ENCODE results near the gene HNF4A. TPM values are rescaled to one million over a fixed set of nuclear protein-coding genes. Genes with fewer than 3 reads are reported as not detected.

The HNF4A gene
- total and polyA plus RNA-seq, 2 of the 13 experiments (the other 11 are each of a cell fraction or from before 2014, with no cell fraction given) = 80.9 to 169 TPM

- TF ChIP-seq MEIS2 (CRISPR knock-in tag; IDR thresholded peaks at IDR 0.05) (no peak), ZFP91 (CRISPR knock-in tag; IDR thresholded peaks at IDR 0.05; ENCODE audit: borderline replicate concordance) (no peak), DR1 (CRISPR knock-in tag; IDR thresholded peaks at IDR 0.05) (no peak), ARID5B (CRISPR knock-in tag; IDR thresholded peaks at IDR 0.05) (peak; percentile 21; the same call in 1 of the 2 replicates), CEBPG (CRISPR knock-in tag; IDR thresholded peaks at IDR 0.05) (0 out of 2 replicates have a peak, but pooled peaks have one; percentile 4), ZNF451 (CRISPR knock-in tag; IDR thresholded peaks at IDR 0.05) (0 out of 2 replicates have a peak, but pooled peaks have one; percentile 29), HOXD1 (CRISPR knock-in tag; IDR thresholded peaks at IDR 0.05) (no peak), ZBTB25 (CRISPR knock-in tag; IDR thresholded peaks at IDR 0.05) (no peak), ZNF530 (CRISPR knock-in tag; IDR thresholded peaks at IDR 0.05; ENCODE audit: low read depth) (no peak), ZNF12 (CRISPR knock-in tag; IDR thresholded peaks at IDR 0.05) (no peak), BORCS8-MEF2B (CRISPR knock-in tag; IDR thresholded peaks at IDR 0.05) (no peak), ZNF564 (CRISPR knock-in tag; IDR thresholded peaks at IDR 0.05) (peak; percentile 71; the same call in 1 of the 2 replicates), YEATS2 (CRISPR knock-in tag; IDR thresholded peaks at IDR 0.05; ENCODE audit: borderline replicate concordance) (no peak), IKZF4 (CRISPR knock-in tag; IDR thresholded peaks at IDR 0.05; ENCODE audit: borderline replicate concordance, low read depth, not compliant biosample characterization) (no peak), PTBP1 (IDR thresholded peaks at IDR 0.05; ENCODE audit: low read depth, low read length, poor library complexity, severe bottlenecking) (peak; percentile 34), SMARCE1 (IDR thresholded peaks at IDR 0.05; ENCODE audit: borderline replicate concordance) (no peak), SP1 (IDR thresholded peaks at IDR 0.05) (no peak), SP1 (CRISPR knock-in tag; IDR thresholded peaks at IDR 0.05) (no peak), TGIF2 (CRISPR knock-in tag; IDR thresholded peaks at IDR 0.05) (no peak), HDAC2 (CRISPR knock-in tag; IDR thresholded peaks at IDR 0.05) (no peak), EP300 (IDR thresholded peaks at IDR 0.05; ENCODE audit: low read depth in 2 of 2, low read length in 2 of 2) (no peak), EP300 (CRISPR knock-in tag; IDR thresholded peaks at IDR 0.05; ENCODE audit: borderline replicate concordance) (no peak), THAP9 (CRISPR knock-in tag; IDR thresholded peaks at IDR 0.05; ENCODE audit: borderline replicate concordance) (no peak)
Observed at GRCh38 chr20:44336086-44336485, 19.4 kb upstream of the HNF4A start (continued).
